IPS DF 6.9 (cell line): ENCODE measurements around the gene SLC25A41.

ENCODE experiments used
- DNase-seq: peaks from one replicate; pipeline ENCODE4 v3.0.0-alpha.2; 2013; ENCODE audit warnings: low read depth, low spot score
- H3K27ac ChIP-seq: one replicate; pipeline ENCODE4 v1.5.1; 2013; ENCODE audit warnings: low read length, control low read depth
- H3K27me3 ChIP-seq: 2 replicates; pipeline ENCODE4 v1.6.1; 2013; ENCODE audit warnings: mild to moderate bottlenecking, low read length; ENCODE audit not compliant: control insufficient read depth, insufficient read depth
- H3K36me3 ChIP-seq: 2 replicates; pipeline ENCODE4 v1.6.1; 2013; ENCODE audit warnings: low read length; ENCODE audit not compliant: control insufficient read depth, insufficient read depth
- H3K4me1 ChIP-seq: 2 replicates; pipeline ENCODE4 v1.6.1; 2013; ENCODE audit warnings: low read length; ENCODE audit not compliant: control insufficient read depth, insufficient read depth
- H3K4me3 ChIP-seq: 2 replicates; pipeline ENCODE4 v1.5.1; 2013; ENCODE audit warnings: mild to moderate bottlenecking, low read length
- H3K9me3 ChIP-seq: 2 replicates; pipeline ENCODE4 v1.6.1; 2013; ENCODE audit warnings: low read length, inconsistent platforms; ENCODE audit not compliant: control insufficient read depth, insufficient read depth
- WGBS: extraction: QIAGEN DNeasy Blood & Tissue Kit; methylation state at CpG from one replicate; pipeline ENCODE4 v1.1.7; 2013; ENCODE audit warnings: mixed read lengths, missing lambda C conversion rate; ENCODE audit not compliant: insufficient read length, insufficient coverage; 5-methylcytosine and 5-hydroxymethylcytosine counted together

Gene SLC25A41

GRCh38 chr19:6475321-6476108 is 42.0 kb upstream of the SLC25A41 start:
- no peaks in the 10 kb centered on the region for H3K27me3 ChIP-seq
- peaks cover 2% of the 10 kb centered on the region for H3K4me1 ChIP-seq
- H3K9me3 ChIP-seq: no peaks in the 10 kb centered on the region
- no CpG with 5 or more reads among the region's 52 CpGs for WGBS
- no peak for DNase-seq
- peak overlapping the region; percentile 50; the same call in 1 of the 2 replicates for H3K4me3 ChIP-seq
- no peaks in the 10 kb centered on the region for H3K36me3 ChIP-seq
- no peak overlapping the region for H3K27ac ChIP-seq

DNA sequence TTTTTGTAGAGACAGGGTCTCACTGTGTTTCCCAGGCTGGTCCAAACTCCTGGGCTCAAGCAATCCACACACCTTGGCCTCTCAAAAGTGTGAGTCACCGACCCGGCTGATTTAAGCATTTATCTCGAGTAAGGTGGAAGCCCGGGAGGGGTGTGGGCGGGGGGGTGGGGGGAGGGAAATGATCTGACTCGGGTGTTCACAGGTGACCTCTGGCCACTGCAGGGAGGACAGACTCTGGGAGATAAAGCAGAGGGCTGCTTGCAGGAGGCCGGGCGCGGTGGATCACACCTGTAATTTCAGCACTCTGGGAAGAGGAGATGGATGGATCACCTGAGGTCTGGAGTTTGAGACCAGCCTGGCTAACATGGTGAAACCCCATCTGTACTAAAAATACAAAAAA is 40.1 kb upstream of the SLC25A41 start:
- WGBS: no CpG with 5 or more reads among the region's 9 CpGs
- Histone ChIP-seq H3K9me3 (no peaks in the 10 kb centered on the region), H3K36me3 (no peaks in the 10 kb centered on the region; the same call in 1 of the 2 replicates), H3K27ac (no peak overlapping the region), H3K27me3 (no peaks in the 10 kb centered on the region), H3K4me3 (no peak overlapping the region), H3K4me1 (peaks cover 2% of the 10 kb centered on the region)
- DNase-seq: no peak

DNA sequence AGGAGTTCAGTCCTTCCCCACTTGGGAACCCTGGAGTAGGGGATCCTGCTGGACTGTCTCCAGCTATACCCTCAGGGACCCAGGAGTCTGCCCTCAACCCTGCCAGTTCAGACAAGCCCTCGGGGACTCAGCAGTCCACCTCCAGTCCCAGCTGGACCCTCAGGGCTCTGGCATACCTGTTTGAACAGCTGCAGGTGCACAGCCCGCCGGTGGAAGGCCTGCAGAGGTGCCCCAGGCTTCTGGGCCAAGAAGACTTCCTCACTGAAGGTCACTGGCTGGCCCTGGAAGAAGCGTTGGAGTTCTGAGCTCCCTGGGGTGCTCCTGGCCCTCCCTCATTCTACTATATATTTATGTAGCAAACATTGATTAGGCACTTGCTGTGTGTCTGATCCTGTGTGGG is 39.1 kb upstream of the SLC25A41 start:
- DNase-seq: no peak
- H3K9me3 ChIP-seq: no peaks in the 10 kb centered on the region
- no peak overlapping the region for H3K27ac ChIP-seq
- no peaks in the 10 kb centered on the region; the same call in 1 of the 2 replicates for H3K36me3 ChIP-seq
- H3K4me1 ChIP-seq: peaks cover 2% of the 10 kb centered on the region
- WGBS: no CpG with 5 or more reads among the region's 4 CpGs
- H3K27me3 ChIP-seq: no peaks in the 10 kb centered on the region
- no peak overlapping the region for H3K4me3 ChIP-seq

GRCh38 chr19:6471076-6471475 is 37.5 kb upstream of the SLC25A41 start:
- no CpG with 5 or more reads among the region's 14 CpGs for WGBS
- no peaks in the 10 kb centered on the region for H3K9me3 ChIP-seq
- peaks cover 6% of the 10 kb centered on the region for H3K36me3 ChIP-seq
- DNase-seq: no peak
- no peaks in the 10 kb centered on the region for H3K27me3 ChIP-seq
- H3K4me1 ChIP-seq: peaks cover 2% of the 10 kb centered on the region
- H3K4me3 ChIP-seq: no peak overlapping the region
- H3K27ac ChIP-seq: no peak overlapping the region

GRCh38 chr19:6470173-6470572 is 36.6 kb upstream of the SLC25A41 start:
- H3K4me1 ChIP-seq: peaks cover 2% of the 10 kb centered on the region
- H3K27me3 ChIP-seq: no peaks in the 10 kb centered on the region
- no CpG with 5 or more reads among the region's 8 CpGs for WGBS
- no peak overlapping the region for H3K4me3 ChIP-seq
- H3K36me3 ChIP-seq: peaks cover 6% of the 10 kb centered on the region
- no peak overlapping the region for H3K27ac ChIP-seq
- no peaks in the 10 kb centered on the region for H3K9me3 ChIP-seq
- no peak for DNase-seq

GRCh38 chr19:6467384-6467783 is 33.8 kb upstream of the SLC25A41 start:
- Histone ChIP-seq H3K27me3 (no peaks in the 10 kb centered on the region), H3K27ac (no peak overlapping the region), H3K4me3 (no peak overlapping the region), H3K36me3 (peaks cover 6% of the 10 kb centered on the region), H3K4me1 (peaks cover 2% of the 10 kb centered on the region), H3K9me3 (no peaks in the 10 kb centered on the region)
- DNase-seq: no peak
- WGBS: no CpG with 5 or more reads among the region's 8 CpGs

DNA sequence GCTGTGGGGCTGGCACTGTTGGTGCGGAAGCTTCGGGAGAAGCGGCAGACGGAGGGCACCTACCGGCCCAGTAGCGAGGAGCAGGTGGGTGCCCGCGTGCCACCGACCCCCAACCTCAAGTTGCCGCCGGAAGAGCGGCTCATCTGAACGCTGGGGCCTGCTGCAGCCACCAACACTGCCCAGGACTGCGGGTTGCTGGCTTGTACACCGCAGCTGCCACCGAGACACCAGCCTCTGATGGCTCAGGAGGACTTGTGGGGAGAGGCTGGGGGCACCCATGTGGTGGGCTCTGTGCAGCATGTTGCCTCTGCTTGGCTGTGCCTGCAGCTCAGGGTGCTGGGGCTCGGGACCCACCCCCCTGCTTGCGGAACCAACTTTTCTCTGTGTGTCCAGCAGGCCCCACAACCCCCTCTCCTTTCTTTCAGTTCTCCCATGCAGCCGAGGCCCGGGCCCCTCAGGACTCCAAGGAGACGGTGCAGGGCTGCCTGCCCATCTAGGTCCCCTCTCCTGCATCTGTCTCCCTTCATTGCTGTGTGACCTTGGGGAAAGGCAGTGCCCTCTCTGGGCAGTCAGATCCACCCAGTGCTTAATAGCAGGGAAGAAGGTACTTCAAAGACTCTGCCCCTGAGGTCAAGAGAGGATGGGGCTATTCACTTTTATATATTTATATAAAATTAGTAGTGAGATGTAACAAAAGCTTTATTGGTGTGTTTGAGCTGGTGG is 33.1 kb upstream of the SLC25A41 start:
- no peak for DNase-seq
- H3K36me3 ChIP-seq: peaks cover 6% of the 10 kb centered on the region
- H3K27ac ChIP-seq: no peak overlapping the region
- WGBS: no CpG with 5 or more reads among the region's 21 CpGs
- peaks cover 2% of the 10 kb centered on the region for H3K4me1 ChIP-seq
- H3K4me3 ChIP-seq: no peak overlapping the region; the same call in 1 of the 2 replicates
- H3K27me3 ChIP-seq: no peaks in the 10 kb centered on the region
- no peaks in the 10 kb centered on the region for H3K9me3 ChIP-seq

DNA sequence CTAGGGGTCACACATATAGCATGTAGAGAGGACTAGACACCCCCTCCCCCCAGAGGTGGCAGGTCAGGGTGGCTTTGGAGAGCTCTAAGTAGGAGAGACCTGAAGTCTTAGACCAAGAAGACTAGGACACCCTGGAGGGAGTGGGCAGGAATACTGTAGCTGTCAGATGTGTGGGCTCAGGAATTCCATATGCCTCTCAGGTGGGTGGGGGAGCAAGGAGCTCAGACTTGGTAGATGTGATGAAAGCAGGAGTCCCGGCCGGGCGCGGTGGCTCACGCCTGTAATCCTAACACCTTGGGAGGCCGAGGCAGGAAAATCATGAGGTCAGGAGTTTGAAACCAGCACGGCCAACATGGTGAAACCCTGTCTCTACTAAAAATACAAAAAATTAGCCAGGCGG is 32.1 kb upstream of the SLC25A41 start:
- Histone ChIP-seq H3K27me3 (no peaks in the 10 kb centered on the region), H3K4me3 (no peak overlapping the region), H3K27ac (no peak overlapping the region), H3K9me3 (no peaks in the 10 kb centered on the region), H3K4me1 (no peaks in the 10 kb centered on the region; the same call in 1 of the 2 replicates), H3K36me3 (peaks cover 6% of the 10 kb centered on the region)
- no CpG with 5 or more reads among the region's 8 CpGs for WGBS
- DNase-seq: no peak

DNA sequence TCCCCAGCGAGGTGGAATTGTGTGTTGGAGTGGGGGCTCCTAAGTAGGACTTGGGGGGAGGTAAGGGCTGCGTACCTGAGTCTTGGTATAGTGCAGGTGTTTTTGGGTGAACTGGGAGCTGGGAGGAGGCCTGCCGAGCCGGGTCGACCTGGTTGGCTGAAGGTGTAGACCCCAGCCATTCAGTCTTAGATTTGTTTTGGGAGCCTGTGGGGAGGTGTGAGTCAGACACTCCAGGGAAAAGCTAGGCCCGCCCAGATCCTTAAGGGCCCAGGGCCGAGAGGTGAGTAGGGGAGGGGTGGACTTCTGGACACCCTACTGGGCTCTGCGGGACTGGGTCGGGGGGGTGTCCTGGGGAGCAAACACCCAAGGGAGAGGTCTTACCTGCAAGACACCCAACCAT is 31.4 kb upstream of the SLC25A41 start:
- H3K4me3 ChIP-seq: peak overlapping the region; percentile 79; the same call in 1 of the 2 replicates
- no peak for DNase-seq

GRCh38 chr19:6464070-6464873 is 30.7 kb upstream of the SLC25A41 start, which contains the start of gene CRB3:
TSS of gene CRB3 (plus strand) at chr19:6464271. CDS start at chr19:6464702, 431 bp downstream.
- H3K4me1 ChIP-seq: no peaks in the 10 kb centered on the region; the same call in 1 of the 2 replicates
- H3K27me3 ChIP-seq: no peaks in the 10 kb centered on the region
- no peak within 1 kb of the TSS for H3K27ac ChIP-seq
- H3K9me3 ChIP-seq: no peaks in the 10 kb centered on the region
- no CpG with 5 or more reads among the region's 65 CpGs for WGBS
- peak; percentile 91 for DNase-seq
- H3K36me3 ChIP-seq: peaks cover 6% of the 10 kb centered on the region; the same call in 1 of the 2 replicates
- peak within 1 kb of the TSS; percentile 79 for H3K4me3 ChIP-seq

More for the DNA sequence above, 31.4 kb upstream of the SLC25A41 start:
- H3K9me3 ChIP-seq: no peaks in the 10 kb centered on the region
- no peaks in the 10 kb centered on the region; the same call in 1 of the 2 replicates for H3K4me1 ChIP-seq
- peaks cover 6% of the 10 kb centered on the region; the same call in 1 of the 2 replicates for H3K36me3 ChIP-seq
- H3K27ac ChIP-seq: no peak overlapping the region
- H3K27me3 ChIP-seq: no peaks in the 10 kb centered on the region
- WGBS: no CpG with 5 or more reads among the region's 9 CpGs
